ENCODE data around the gene ZDHHC13.

ZDHHC13 gene

GRCh38 chr11:19163617-19164016 is 46.6 kb downstream of the ZDHHC13 start:
- no peak overlapping the region for H3K14ac ChIP-seq (ENCODE audit: low read length)
- no peak overlapping the region for H4K12ac ChIP-seq (ENCODE audit: low read depth, low read length)
- H2BK5ac ChIP-seq (ENCODE audit: low read depth, low read length, poor library complexity) = no peak overlapping the region
- no peak overlapping the region for H4K91ac ChIP-seq (ENCODE audit: low read depth, low read length)
- no peak overlapping the region for H3K4me3 ChIP-seq (ENCODE audit: low read depth, low read length)
- H3K27me3 ChIP-seq (ENCODE audit: insufficient read depth, low read length) = no peaks in the 10 kb centered on the region
- H3K4me2 ChIP-seq (ENCODE audit: low read length) = no peak overlapping the region
- H3K9ac ChIP-seq (ENCODE audit: low read length) = no peak overlapping the region
- H3K27ac ChIP-seq (ENCODE audit: low read depth, low read length) = no peak overlapping the region
- no peak overlapping the region for H2AFZ ChIP-seq (ENCODE audit: insufficient read depth, low read length, poor library complexity)
- H2AK5ac ChIP-seq (ENCODE audit: low read length) = no peak overlapping the region
- no peak overlapping the region for H4K8ac ChIP-seq (ENCODE audit: low read depth, low read length)
- H3K18ac ChIP-seq (ENCODE audit: low read length) = no peak overlapping the region
- DNase-seq = no peak
- H3K9me3 ChIP-seq (ENCODE audit: insufficient read depth, low read depth, low read length) = no peaks in the 10 kb centered on the region
- H3K23ac ChIP-seq (ENCODE audit: low read length) = no peak overlapping the region
- H3K4me1 ChIP-seq (ENCODE audit: control insufficient read depth in 1 of 2, insufficient read depth in 2 of 2, low read length in 2 of 2) = no peaks in the 10 kb centered on the region
- no peak overlapping the region for H2BK120ac ChIP-seq (ENCODE audit: insufficient read depth, low read length, poor library complexity)
- H3K4ac ChIP-seq (ENCODE audit: low read depth, low read length) = no peak overlapping the region
- no peak overlapping the region for H2BK12ac ChIP-seq (ENCODE audit: low read length)
- no peaks in the 10 kb centered on the region for H3K79me1 ChIP-seq (ENCODE audit: low read length)
- no peaks in the 10 kb centered on the region for H3K79me2 ChIP-seq (ENCODE audit: control insufficient read depth, insufficient read depth, low read length, poor library complexity)
- WGBS (ENCODE audit: extremely low coverage, insufficient coverage, insufficient read length) = no CpG with 5 or more reads among the region's 1 CpG
- H3K36me3 ChIP-seq (ENCODE audit: control insufficient read depth in 1 of 2, insufficient read depth in 2 of 2, low read length in 2 of 2) = peaks cover 3 to 6% of the 10 kb centered on the region in 2 experiments

- Histone ChIP-seq H3K4ac (ENCODE audit: low read depth, low read length) (no peak overlapping the region), H2AFZ (ENCODE audit: insufficient read depth, low read length, poor library complexity) (no peak overlapping the region), H3K36me3 (ENCODE audit: control insufficient read depth in 1 of 2, insufficient read depth in 2 of 2, low read length in 2 of 2) (peaks cover 3 to 6% of the 10 kb centered on the region in 2 experiments), H3K9ac (ENCODE audit: low read length) (no peak overlapping the region), H4K91ac (ENCODE audit: low read depth, low read length) (no peak overlapping the region), H4K12ac (ENCODE audit: low read depth, low read length) (no peak overlapping the region), H2AK5ac (ENCODE audit: low read length) (no peak overlapping the region), H3K4me3 (ENCODE audit: low read depth, low read length) (no peak overlapping the region), H4K8ac (ENCODE audit: low read depth, low read length) (no peak overlapping the region), H3K14ac (ENCODE audit: low read length) (no peak overlapping the region), H3K27me3 (ENCODE audit: insufficient read depth, low read length) (no peaks in the 10 kb centered on the region), H3K79me1 (ENCODE audit: low read length) (no peaks in the 10 kb centered on the region), H3K23ac (ENCODE audit: low read length) (no peak overlapping the region), H3K18ac (ENCODE audit: low read length) (no peak overlapping the region), H2BK5ac (ENCODE audit: low read depth, low read length, poor library complexity) (no peak overlapping the region), H3K27ac (ENCODE audit: low read depth, low read length) (no peak overlapping the region), H3K4me1 (ENCODE audit: control insufficient read depth in 1 of 2, insufficient read depth in 2 of 2, low read length in 2 of 2) (no peaks in the 10 kb centered on the region), H3K9me3 (ENCODE audit: insufficient read depth, low read depth, low read length) (no peaks in the 10 kb centered on the region), H3K4me2 (ENCODE audit: low read length) (no peak overlapping the region), H3K79me2 (ENCODE audit: control insufficient read depth, insufficient read depth, low read length, poor library complexity) (no peaks in the 10 kb centered on the region), H2BK120ac (ENCODE audit: insufficient read depth, low read length, poor library complexity) (no peak overlapping the region), H2BK12ac (ENCODE audit: low read length) (no peak overlapping the region)
- no peak for DNase-seq
- WGBS (ENCODE audit: extremely low coverage, insufficient coverage, insufficient read length) = no CpG with 5 or more reads among the region's 4 CpGs
Measured at GRCh38 chr11:19164230-19164855, 47.4 kb downstream of the ZDHHC13 start.

GRCh38 chr11:19164881-19165280 is 47.9 kb downstream of the ZDHHC13 start:
- Histone ChIP-seq H3K9me3 (ENCODE audit: insufficient read depth, low read depth, low read length) (no peaks in the 10 kb centered on the region), H3K4me3 (ENCODE audit: low read depth, low read length) (no peak overlapping the region), H2BK120ac (ENCODE audit: insufficient read depth, low read length, poor library complexity) (no peak overlapping the region), H4K91ac (ENCODE audit: low read depth, low read length) (no peak overlapping the region), H3K18ac (ENCODE audit: low read length) (no peak overlapping the region), H3K4me1 (ENCODE audit: control insufficient read depth in 1 of 2, insufficient read depth in 2 of 2, low read length in 2 of 2) (no peaks in the 10 kb centered on the region), H3K4me2 (ENCODE audit: low read length) (no peak overlapping the region), H3K23ac (ENCODE audit: low read length) (no peak overlapping the region), H2BK5ac (ENCODE audit: low read depth, low read length, poor library complexity) (no peak overlapping the region), H3K79me2 (ENCODE audit: control insufficient read depth, insufficient read depth, low read length, poor library complexity) (no peaks in the 10 kb centered on the region), H2AK5ac (ENCODE audit: low read length) (no peak overlapping the region), H3K14ac (ENCODE audit: low read length) (no peak overlapping the region), H3K27ac (ENCODE audit: low read depth, low read length) (no peak overlapping the region), H4K12ac (ENCODE audit: low read depth, low read length) (no peak overlapping the region), H3K4ac (ENCODE audit: low read depth, low read length) (no peak overlapping the region), H3K36me3 (ENCODE audit: control insufficient read depth in 1 of 2, insufficient read depth in 2 of 2, low read length in 2 of 2) (peaks cover 3 to 6% of the 10 kb centered on the region in 2 experiments), H3K79me1 (ENCODE audit: low read length) (no peaks in the 10 kb centered on the region), H4K8ac (ENCODE audit: low read depth, low read length) (no peak overlapping the region), H3K9ac (ENCODE audit: low read length) (no peak overlapping the region), H2AFZ (ENCODE audit: insufficient read depth, low read length, poor library complexity) (no peak overlapping the region), H2BK12ac (ENCODE audit: low read length) (no peak overlapping the region), H3K27me3 (ENCODE audit: insufficient read depth, low read length) (no peaks in the 10 kb centered on the region)
- no peak for DNase-seq
- WGBS (ENCODE audit: extremely low coverage, insufficient coverage, insufficient read length) = no CpG with 5 or more reads among the region's 2 CpGs

GRCh38 chr11:19168090-19168489 is 51.1 kb downstream of the ZDHHC13 start:
- no CpG with 5 or more reads among the region's 2 CpGs for WGBS (ENCODE audit: extremely low coverage, insufficient coverage, insufficient read length)
- no peak overlapping the region for H2AFZ ChIP-seq (ENCODE audit: insufficient read depth, low read length, poor library complexity)
- no peak overlapping the region for H2AK5ac ChIP-seq (ENCODE audit: low read length)
- DNase-seq = no peak
- no peak overlapping the region for H4K91ac ChIP-seq (ENCODE audit: low read depth, low read length)
- H3K4me1 ChIP-seq (ENCODE audit: control insufficient read depth in 1 of 2, insufficient read depth in 2 of 2, low read length in 2 of 2) = no peaks in the 10 kb centered on the region
- H2BK120ac ChIP-seq (ENCODE audit: insufficient read depth, low read length, poor library complexity) = no peak overlapping the region
- no peaks in the 10 kb centered on the region for H3K79me2 ChIP-seq (ENCODE audit: control insufficient read depth, insufficient read depth, low read length, poor library complexity)
- no peak overlapping the region for H3K23ac ChIP-seq (ENCODE audit: low read length)
- no peak overlapping the region for H3K9ac ChIP-seq (ENCODE audit: low read length)
- no peaks in the 10 kb centered on the region for H3K27me3 ChIP-seq (ENCODE audit: insufficient read depth, low read length)
- H3K14ac ChIP-seq (ENCODE audit: low read length) = no peak overlapping the region
- H2BK12ac ChIP-seq (ENCODE audit: low read length) = no peak overlapping the region
- no peak overlapping the region for H3K18ac ChIP-seq (ENCODE audit: low read length)
- no peak overlapping the region for H3K4ac ChIP-seq (ENCODE audit: low read depth, low read length)
- H3K36me3 ChIP-seq (ENCODE audit: control insufficient read depth in 1 of 2, insufficient read depth in 2 of 2, low read length in 2 of 2) = peaks cover 11 to 16% of the 10 kb centered on the region in 2 experiments
- no peak overlapping the region for H4K8ac ChIP-seq (ENCODE audit: low read depth, low read length)
- H4K12ac ChIP-seq (ENCODE audit: low read depth, low read length) = no peak overlapping the region
- H2BK5ac ChIP-seq (ENCODE audit: low read depth, low read length, poor library complexity) = no peak overlapping the region
- no peak overlapping the region for H3K4me2 ChIP-seq (ENCODE audit: low read length)
- H3K27ac ChIP-seq (ENCODE audit: low read depth, low read length) = no peak overlapping the region
- no peak overlapping the region for H3K4me3 ChIP-seq (ENCODE audit: low read depth, low read length)
- no peaks in the 10 kb centered on the region for H3K9me3 ChIP-seq (ENCODE audit: insufficient read depth, low read depth, low read length)
- no peaks in the 10 kb centered on the region for H3K79me1 ChIP-seq (ENCODE audit: low read length)
